Measurements from ENCODE around the gene HPGD.
"Not testable (repeated sequence)": the region's sequence is repeated elsewhere in the genome, so short reads cannot be mapped to it uniquely, and the experiment has no call there.

HPGD gene

GRCh38 chr4:174523025-174523693, 871 bp upstream of the HPGD start:
- DNase-seq = no peak

GRCh38 chr4:174521800-174522182, 497 bp downstream of the HPGD start:
- no peak for DNase-seq

GRCh38 chr4:174520660-174521059, 1.6 kb downstream of the HPGD start:
- no peak for DNase-seq

- DNase-seq = no peak
Observed at GRCh38 chr4:174517502-174518445, 4.5 kb downstream of the HPGD start.

- no peak for DNase-seq
Observed at GRCh38 chr4:174516794-174517193, 5.5 kb downstream of the HPGD start.

- no peak for DNase-seq
Observed at GRCh38 chr4:174516345-174516744, 5.9 kb downstream of the HPGD start.

GRCh38 chr4:174512745-174513144, 9.5 kb downstream of the HPGD start:
- no peak for DNase-seq

- DNase-seq = no peak
Observed at GRCh38 chr4:174505892-174506291, 16.4 kb downstream of the HPGD start.

- DNase-seq = no peak
Observed at GRCh38 chr4:174505007-174505406, 17.3 kb downstream of the HPGD start.

GRCh38 chr4:174503079-174503715, 19.1 kb downstream of the HPGD start:
- DNase-seq = no peak

GRCh38 chr4:174496631-174497432, 25.5 kb downstream of the HPGD start:
- DNase-seq = no peak

GRCh38 chr4:174495626-174496025, 26.7 kb downstream of the HPGD start:
- DNase-seq = no peak

GRCh38 chr4:174494726-174495125, 27.6 kb downstream of the HPGD start:
- no peak for DNase-seq

- DNase-seq = no peak
Observed at GRCh38 chr4:174494146-174494545, 28.1 kb downstream of the HPGD start.

- DNase-seq = no peak
Observed at GRCh38 chr4:174490451-174490961, 31.8 kb downstream of the HPGD start.

GRCh38 chr4:174488368-174488767, 33.9 kb downstream of the HPGD start:
- not testable (repeated sequence) for DNase-seq

GRCh38 chr4:174485025-174485424, 37.3 kb downstream of the HPGD start:
- DNase-seq = no peak

- DNase-seq = no peak
Observed at GRCh38 chr4:174483792-174484191, 38.5 kb downstream of the HPGD start.

GRCh38 chr4:174479140-174479539, 43.1 kb downstream of the HPGD start:
- no peak for DNase-seq

GRCh38 chr4:174475528-174475927, 46.8 kb downstream of the HPGD start:
- no peak for DNase-seq

GRCh38 chr4:174474457-174475075, 47.7 kb downstream of the HPGD start:
- no peak for DNase-seq

- no peak for DNase-seq
Observed at GRCh38 chr4:174467107-174467506, 55.2 kb downstream of the HPGD start.

Data from DMS79 (cell line).